ENCODE results near the gene SH2D7.

SH2D7 gene

GRCh38 chr15:78098131-78098755 lies 5.9 kb downstream of the SH2D7 start:
- TF ChIP-seq ZNF274 (IDR thresholded peaks at IDR 0.05; ENCODE audit: low read depth, low read length), result no peak
- no peak overlapping the region for H3K4me3 ChIP-seq (ENCODE audit: low read length)

GRCh38 chr15:78100886-78101285 lies 8.5 kb downstream of the SH2D7 start:
- TF ChIP-seq ZNF274 (IDR thresholded peaks at IDR 0.05; ENCODE audit: low read depth, low read length), result no peak
- H3K4me3 ChIP-seq (ENCODE audit: low read length), result no peak overlapping the region

GRCh38 chr15:78101423-78102105 lies 9.2 kb downstream of the SH2D7 start:
- TF ChIP-seq ZNF274 (IDR thresholded peaks at IDR 0.05; ENCODE audit: low read depth, low read length), result no peak

DNA sequence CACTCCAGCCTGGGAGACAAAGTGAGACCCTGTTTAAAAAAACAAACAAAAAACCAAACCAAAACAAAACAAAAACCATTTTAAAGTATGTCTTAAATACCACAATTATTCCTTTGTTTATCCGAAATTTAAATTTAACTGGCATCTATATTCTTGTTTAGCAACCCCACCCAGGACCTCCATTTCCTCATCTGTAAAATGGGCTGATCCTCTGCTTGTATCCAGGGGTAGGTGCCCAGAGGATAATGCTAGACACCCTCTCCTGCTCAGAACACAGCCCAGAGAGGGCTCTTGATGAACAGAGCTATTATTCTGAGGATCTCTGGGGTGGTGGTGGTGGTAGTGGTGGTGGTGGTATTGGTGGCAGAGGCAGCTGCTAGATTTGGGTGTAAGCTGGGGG lies 9.8 kb downstream of the SH2D7 start:
- no peak for TF ChIP-seq ZNF274 (IDR thresholded peaks at IDR 0.05; ENCODE audit: low read depth, low read length)
- H3K4me3 ChIP-seq (ENCODE audit: low read length), result no peak overlapping the region

More at GRCh38 chr15:78101423-78102105, 9.2 kb downstream of the SH2D7 start:
- H3K4me3 ChIP-seq (ENCODE audit: low read length), result no peak overlapping the region

- H3K4me3 ChIP-seq (ENCODE audit: low read length), result no peak overlapping the region
- no peak for TF ChIP-seq ZNF274 (IDR thresholded peaks at IDR 0.05; ENCODE audit: low read depth, low read length)
Measured at GRCh38 chr15:78102741-78103140, 10.4 kb downstream of the SH2D7 start.

DNA sequence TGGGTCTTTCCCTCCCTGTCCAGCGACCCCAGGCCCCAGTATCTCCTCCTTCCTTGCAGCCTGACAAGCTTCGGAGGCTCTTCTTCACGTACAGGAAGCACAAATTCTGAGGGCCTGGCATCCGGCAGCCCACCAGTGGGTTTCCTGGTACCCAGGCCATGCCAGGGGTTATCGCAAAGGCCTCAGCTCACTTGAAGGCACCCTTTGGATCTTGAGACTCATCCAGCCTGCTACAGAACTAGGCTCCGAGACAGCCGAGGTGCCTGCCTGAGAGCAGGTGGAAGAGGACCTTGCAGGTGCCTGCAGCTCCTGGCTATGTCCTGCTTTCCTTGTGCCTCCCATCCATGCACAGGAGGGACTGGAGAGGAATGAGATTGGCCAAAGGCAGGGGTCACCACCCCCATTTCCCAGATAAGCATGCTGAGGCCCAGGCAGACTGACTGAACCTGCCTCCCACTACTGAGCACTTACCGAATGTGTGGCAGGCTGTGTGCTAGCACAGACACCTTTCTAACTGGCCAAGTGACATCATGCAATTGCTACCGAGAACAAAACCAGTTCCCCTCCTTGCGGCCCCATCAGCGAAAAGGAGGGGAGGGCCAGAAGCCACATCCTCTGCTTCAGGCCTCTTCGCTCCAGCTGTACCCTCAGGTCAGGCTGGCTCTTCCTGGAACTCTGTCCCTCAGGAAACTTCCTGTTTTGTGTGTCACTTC lies 11.2 kb downstream of the SH2D7 start:
- no peak for TF ChIP-seq ZNF274 (IDR thresholded peaks at IDR 0.05; ENCODE audit: low read depth, low read length)
- no peak overlapping the region for H3K4me3 ChIP-seq (ENCODE audit: low read length)

GRCh38 chr15:78104119-78104479 lies 11.7 kb downstream of the SH2D7 start:
- no peak overlapping the region for H3K4me3 ChIP-seq (ENCODE audit: low read length)
- no peak for TF ChIP-seq ZNF274 (IDR thresholded peaks at IDR 0.05; ENCODE audit: low read depth, low read length)

GRCh38 chr15:78104566-78105475 lies 12.5 kb downstream of the SH2D7 start:
- no peak overlapping the region for H3K4me3 ChIP-seq (ENCODE audit: low read length)
- no peak for TF ChIP-seq ZNF274 (IDR thresholded peaks at IDR 0.05; ENCODE audit: low read depth, low read length)

DNA sequence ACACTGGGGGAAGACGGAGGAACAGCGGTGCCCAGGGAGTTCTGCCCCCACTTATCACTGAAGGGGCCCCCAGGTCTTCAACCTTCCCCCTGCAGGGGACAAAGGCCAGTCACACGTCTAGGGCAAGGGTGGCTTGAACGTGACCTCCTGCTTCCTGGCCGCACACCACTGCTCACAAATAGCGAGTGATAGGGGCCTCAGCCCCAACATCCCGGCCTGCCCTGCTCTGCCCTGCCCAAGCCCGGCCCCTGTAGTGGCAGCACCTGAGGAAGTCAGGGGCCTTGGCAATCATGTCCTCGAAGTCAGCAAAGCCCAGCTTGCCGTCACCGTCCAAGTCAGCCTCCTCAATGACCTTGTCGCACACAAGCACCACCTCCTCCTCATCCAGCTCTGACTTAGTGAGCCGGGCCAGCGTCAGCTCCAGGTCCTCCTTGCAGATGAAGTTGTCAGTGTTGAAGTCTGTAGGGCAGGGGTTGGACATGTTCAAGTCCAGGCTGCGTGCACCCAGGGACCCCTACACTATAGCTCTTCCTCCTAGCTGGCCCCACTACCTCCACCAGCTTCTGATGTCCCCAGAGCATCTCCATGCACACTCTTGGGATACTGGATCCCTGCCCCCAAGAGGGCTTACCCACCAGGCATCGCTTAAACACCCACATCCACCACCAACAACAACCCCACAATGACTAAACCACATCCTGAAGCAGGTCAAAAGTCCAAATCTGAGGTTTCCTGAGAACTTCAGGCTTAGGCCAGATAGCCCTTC lies 13.3 kb downstream of the SH2D7 start:
- no peak for TF ChIP-seq ZNF274 (IDR thresholded peaks at IDR 0.05; ENCODE audit: low read depth, low read length)
- no peak overlapping the region for H3K4me3 ChIP-seq (ENCODE audit: low read length)

DNA sequence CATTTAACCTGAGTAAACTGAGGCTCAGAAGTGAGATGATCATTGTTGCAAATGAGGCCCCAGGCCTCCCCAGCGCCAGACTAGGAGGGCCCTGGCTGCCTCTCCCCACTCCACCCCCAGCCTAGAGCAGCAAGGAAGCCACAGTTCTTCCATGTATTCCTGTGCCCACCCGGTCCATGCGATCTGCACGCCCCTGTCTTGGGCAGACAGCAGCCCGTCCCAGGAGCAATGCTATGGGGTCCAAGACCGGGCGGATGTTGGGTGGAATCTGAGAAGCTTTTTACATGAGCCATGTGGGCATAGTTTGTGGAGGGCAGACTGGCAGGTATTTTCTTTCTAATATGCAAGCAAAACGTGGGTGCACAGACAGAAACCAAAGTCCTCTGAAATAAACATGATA lies 15.1 kb downstream of the SH2D7 start:
- H3K4me3 ChIP-seq (ENCODE audit: low read length), result no peak overlapping the region
- no peak for TF ChIP-seq ZNF274 (IDR thresholded peaks at IDR 0.05; ENCODE audit: low read depth, low read length)

DNA sequence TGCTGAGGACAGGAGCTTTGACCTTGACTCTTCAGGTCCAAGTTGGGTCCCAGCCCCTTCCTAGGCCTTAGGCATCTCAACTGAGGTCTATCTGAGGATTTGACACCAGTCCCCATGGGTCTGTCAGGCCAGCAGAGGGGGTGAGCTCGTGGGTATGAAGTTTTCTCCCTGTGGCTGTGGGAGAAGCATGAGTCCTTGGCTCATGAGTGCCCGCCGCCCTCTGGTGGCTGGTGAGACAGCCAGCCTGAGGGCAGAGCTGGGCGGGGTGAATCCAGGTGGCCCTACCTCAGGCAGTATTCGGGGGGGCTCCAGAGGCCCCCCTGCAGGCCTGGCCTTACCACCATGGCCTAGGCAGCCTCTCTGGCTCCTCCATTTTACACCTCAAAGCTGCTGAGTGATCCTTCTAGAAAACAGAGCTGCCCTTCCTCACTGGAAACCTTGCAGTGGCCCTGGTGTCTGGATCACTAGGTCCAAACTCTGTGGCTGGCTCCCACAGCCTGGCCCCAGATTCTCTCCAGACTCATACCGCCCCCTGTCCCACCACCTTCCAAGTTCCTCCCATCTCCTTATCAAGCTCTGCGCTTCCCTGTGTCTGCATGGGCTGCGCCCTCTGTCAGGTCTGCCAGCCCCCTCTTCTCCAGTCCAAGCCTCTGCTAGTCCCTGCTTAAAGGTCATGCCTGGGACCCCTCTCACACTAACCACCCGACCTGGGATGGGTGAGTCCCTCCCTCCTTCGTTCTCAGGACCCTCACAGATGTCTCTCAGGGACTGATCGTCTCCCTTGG lies 16.1 kb downstream of the SH2D7 start:
- TF ChIP-seq ZNF274 (IDR thresholded peaks at IDR 0.05; ENCODE audit: low read depth, low read length), result no peak

DNA sequence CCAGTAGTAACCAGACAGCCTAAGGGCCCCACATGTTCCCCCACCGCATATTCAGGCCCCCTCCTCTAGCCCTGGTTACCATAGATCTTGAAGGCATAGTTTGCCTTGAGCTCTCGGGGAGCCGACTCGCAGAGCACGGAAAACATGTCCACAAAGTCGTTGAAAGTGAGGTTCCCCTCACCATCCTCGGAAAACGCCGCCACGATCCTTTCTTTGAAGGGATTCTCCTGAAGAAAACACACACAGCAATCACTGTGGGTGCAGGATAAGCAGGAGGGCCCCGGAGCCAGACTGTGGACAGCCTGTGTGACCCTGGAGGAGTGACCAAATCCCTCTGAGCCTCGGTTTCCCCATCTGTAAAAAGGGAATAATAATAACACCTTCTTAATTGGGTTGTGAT lies 16.8 kb downstream of the SH2D7 start:
- H3K4me3 ChIP-seq (ENCODE audit: low read length), result no peak overlapping the region
- no peak for TF ChIP-seq ZNF274 (IDR thresholded peaks at IDR 0.05; ENCODE audit: low read depth, low read length)

More for the DNA sequence above, 16.1 kb downstream of the SH2D7 start:
- no peak overlapping the region for H3K4me3 ChIP-seq (ENCODE audit: low read length)

DNA sequence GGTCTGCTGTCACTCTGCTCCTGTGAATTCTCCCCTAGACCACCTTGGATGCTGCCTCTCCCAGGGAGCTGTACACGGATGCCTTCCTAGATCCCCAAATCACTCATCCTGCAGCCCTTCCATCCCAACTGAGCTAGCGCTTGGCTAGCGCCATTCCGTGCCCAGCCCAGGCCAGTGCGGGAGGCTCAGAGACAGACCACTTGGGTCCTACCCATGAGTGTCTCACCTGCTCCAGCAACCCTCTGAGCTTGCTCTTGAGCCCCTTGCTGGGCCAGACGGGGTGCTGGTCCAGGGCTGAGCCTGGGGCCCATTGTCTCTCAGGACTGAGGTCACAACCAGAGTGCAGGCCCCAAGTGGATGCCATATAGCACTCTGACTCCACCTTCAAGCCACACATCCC lies 17.7 kb downstream of the SH2D7 start:
- no peak for TF ChIP-seq ZNF274 (IDR thresholded peaks at IDR 0.05; ENCODE audit: low read depth, low read length)
- H3K4me3 ChIP-seq (ENCODE audit: low read length), result no peak overlapping the region

All from GM08714 (cell line).